K562 (cell line): ENCODE results near the gene CARMIL1. TPM values are rescaled to one million over a fixed set of nuclear protein-coding genes. Genes with fewer than 3 reads are reported as not detected.

ENCODE experiments used
- ATAC-seq: fragments of 200-7000 bp; cut with Tn5 transposase; 3 replicates; pipeline ENCODE4 v1.9.1; 2020; ENCODE audit warnings: moderate library complexity
- BruUV-seq: library from RNA; stranded (reverse); fragments of 400-500 nt; replicated peaks from 2 replicates; lab custom pipeline; 2021; lab: Mats Ljungman, UMichigan
- CTCF ChIA-PET: fragments of 300-600 bp; formaldehyde crosslinking; extraction: SDS; loops from one replicate; lab custom pipeline; 2021; ENCODE audit warnings: low intra/inter-chr PET ratio; lab: Yijun Ruan, JAX
- POLR2A ChIA-PET: fragments of 300-600, 350-650 bp; sonication (Branson Sonifier 250); formaldehyde crosslinking; extraction: SDS; loops from one replicate; lab custom pipeline; 2021; ENCODE audit warnings: antibody characterized with exemption, inconsistent platforms; lab: Yijun Ruan, JAX
- DNase-seq, 4 experiments: peaks; one replicate each; pipeline versions ENCODE4 v3.0.0 to v3.0.0-alpha.2; 2011 to 2018; ENCODE audit warnings: low spot score in 3 of 4, mixed read lengths in 3 of 4; ENCODE audit errors: extremely low read depth in 1 of 4
- FAIRE-seq: peaks from 2 replicates; lab custom pipeline; 2011; peaks lifted over from hg19 to GRCh38; lab: Jason Lieb, UNC
- H2AFZ ChIP-seq: 2 replicates; pipeline ENCODE4 v1.6.0; 2011; ENCODE audit warnings: low read depth, low read length, control low read depth, inconsistent platforms
- H3K27ac ChIP-seq: fragments of 200-600 bp; 3 replicates; pipeline ENCODE4 v1.8.0; 2011; ENCODE audit warnings: low read depth, mild to moderate bottlenecking, control low read depth, inconsistent platforms, low read length, moderate library complexity, mixed read lengths; ENCODE audit errors: extremely low read depth
- H3K27me3 ChIP-seq, 2 experiments: fragments of 300-600 bp in 1 of 2; 2 replicates in 1 of 2; 3 replicates in 1 of 2; pipeline versions ENCODE4 v1.6.0 to v1.8.0; 2011; ENCODE audit warnings: inconsistent platforms in 2 of 2, low read length in 2 of 2, mild to moderate bottlenecking in 1 of 2, mixed read lengths in 1 of 2, moderate library complexity in 1 of 2; ENCODE audit not compliant: control insufficient read depth in 2 of 2, insufficient read depth in 2 of 2
- H3K36me3 ChIP-seq: fragments of 300-600 bp; 3 replicates; pipeline ENCODE4 v1.8.0; 2011; ENCODE audit warnings: mild to moderate bottlenecking, low read length, inconsistent platforms; ENCODE audit not compliant: control insufficient read depth, insufficient read depth
- H3K4me1 ChIP-seq, 2 experiments: fragments of 200-600 bp in 1 of 2; replicated peaks in 1 of 2; 2 replicates in 1 of 2; 3 replicates in 1 of 2; pipeline versions ENCODE4 v1.5.1 to v1.8.0; 2011; ENCODE audit warnings: inconsistent platforms in 2 of 2, low read length in 2 of 2, mild to moderate bottlenecking in 1 of 2, mixed read lengths in 1 of 2, moderate library complexity in 1 of 2; ENCODE audit not compliant: control insufficient read depth in 2 of 2, insufficient read depth in 2 of 2
- H3K4me2 ChIP-seq: 2 replicates; pipeline ENCODE4 v1.6.1; 2011; ENCODE audit warnings: low read length, control low read depth, inconsistent platforms, mixed read lengths; ENCODE audit not compliant: insufficient read depth
- H3K4me3 ChIP-seq: fragments of 200-600 bp; sonication (generic), shearing (Covaris generic); 2 replicates; pipeline ENCODE4 v1.5.1; 2016; ENCODE audit warnings: control low read depth, inconsistent platforms
- H3K79me2 ChIP-seq: fragments of 200-600 bp; 3 replicates; pipeline ENCODE4 v1.8.0; 2011; ENCODE audit warnings: low read length, inconsistent platforms; ENCODE audit not compliant: control insufficient read depth, insufficient read depth
- H3K9ac ChIP-seq, 2 experiments: 2 replicates each; pipeline versions ENCODE4 v1.6.0 to v1.6.1; 2011; ENCODE audit warnings: low read depth in 2 of 2, low read length in 2 of 2, control low read depth in 1 of 2, inconsistent platforms in 1 of 2, mild to moderate bottlenecking in 1 of 2, mixed read lengths in 1 of 2; ENCODE audit not compliant: insufficient read depth in 1 of 2
- H3K9me1 ChIP-seq: one replicate; pipeline ENCODE4 v1.6.0; 2011; ENCODE audit warnings: inconsistent platforms, mild to moderate bottlenecking, low read length, moderate library complexity; ENCODE audit not compliant: control insufficient read depth, insufficient read depth
- H3K9me3 ChIP-seq: replicated peaks from 2 replicates; pipeline ENCODE4 v1.5.1; 2011; ENCODE audit warnings: low read depth, low read length, inconsistent platforms; ENCODE audit not compliant: control insufficient read depth, insufficient read depth
- H4K20me1 ChIP-seq: replicated peaks from 2 replicates; pipeline ENCODE4 v1.6.1; 2011; ENCODE audit warnings: low read length, inconsistent platforms, mixed read lengths; ENCODE audit not compliant: control insufficient read depth, insufficient read depth
- PHB2 ChIP-seq: fragments of 450-650 bp; IDR thresholded peaks from 2 replicates; pipeline ENCODE4 v1.6.1; 2017; ENCODE audit warnings: low read depth
- RBM14 ChIP-seq: fragments of 200-400 bp; formaldehyde crosslinking; IDR thresholded peaks from 2 replicates; pipeline ENCODE4 v1.6.1; 2018; ENCODE audit warnings: low read depth, mild to moderate bottlenecking, low read length, moderate library complexity, borderline replicate concordance; ENCODE audit not compliant: insufficient read depth
- U2AF2 ChIP-seq: fragments of 200-400 bp; formaldehyde crosslinking; optimal IDR thresholded peaks from 2 replicates; pipeline ENCODE3; 2017; ENCODE audit warnings: low read depth, mild to moderate bottlenecking, low read length
- ZNF143 ChIP-seq: sonication (generic); formaldehyde crosslinking; IDR thresholded peaks from 2 replicates; pipeline ENCODE4 v1.9.0; 2022; ENCODE audit warnings: mild to moderate bottlenecking, missing genetic modification reagents
- in situ Hi-C: fragments of 300-500 bp; cut with MboI; formaldehyde crosslinking; loops from 4 replicates; pipeline ENCODE4 v1.15.0; 2018; ENCODE audit warnings: inconsistent platforms, mixed read lengths
- intact Hi-C: fragments of 100-400 bp; cut with micrococcal nuclease; formaldehyde crosslinking; loops from 2 replicates; pipeline ENCODE4 v1.14.2; 2022
- polyA plus RNA-seq, 8 experiments: library from polyadenylated mRNA; depleted of rRNA in 4 of 8; stranded (reverse) in 5 of 8; unstranded in 3 of 8; fragments of >200 nt; fragmentation: Nextera tagmentation in 2 of 8; fragmentation: Illumina TruSeq in 1 of 8; extraction: Ambion mirVana in 2 of 8; extraction: Trizol in 1 of 8; gene quantifications; 2 replicates each; pipeline versions ENCODE4 v1.2.1 to v1.2.3, GENCODE V29; 2011 to 2014; ENCODE audit warnings: inconsistent platforms in 1 of 8, missing spikeins in 1 of 8
- total RNA-seq, 7 experiments: library from RNA; depleted of rRNA in 6 of 7; stranded (reverse); fragments of >200 nt in 6 of 7; fragmentation: Illumina TruSeq in 2 of 7; extraction: Trizol in 2 of 7; gene quantifications; 2 replicates each; pipeline versions ENCODE4 v1.2.1 to v1.2.3, GENCODE V29; 2011 to 2021; ENCODE audit warnings: low replicate concordance in 1 of 7
- TF ChIP-seq, protein P1 (sequence below), 2 experiments: fragments of 450-650 bp; IDR thresholded peaks; 2 replicates each; pipeline ENCODE4 v1.6.1; 2016
- TF ChIP-seq, protein P2 (sequence below): IDR thresholded peaks from 2 replicates; pipeline ENCODE4 v1.6.1; 2016; ENCODE audit warnings: missing genetic modification characterization, missing compliant biosample characterization
- TF ChIP-seq, protein P3 (sequence below): fragments of 200-800 bp; sonication (Bioruptor generic); IDR thresholded peaks from 2 replicates; pipeline ENCODE4 v1.6.1; 2017; ENCODE audit warnings: missing genetic modification characterization, missing compliant biosample characterization
- TF ChIP-seq, protein P4 (sequence below): fragments of 250-450 bp; sonication (Bioruptor Pico); IDR thresholded peaks from 2 replicates; pipeline ENCODE4 v1.8.0; 2021; ENCODE audit warnings: borderline replicate concordance, mild to moderate bottlenecking, moderate library complexity; ENCODE audit not compliant: poor library complexity, severe bottlenecking

Gene CARMIL1
- total and polyA plus RNA-seq, 9 of the 15 experiments (the other 6 are each of a cell fraction or from before 2014, with no cell fraction given): 0.04 to 0.32 (median 0.10) TPM; not detected in 1

DNA sequence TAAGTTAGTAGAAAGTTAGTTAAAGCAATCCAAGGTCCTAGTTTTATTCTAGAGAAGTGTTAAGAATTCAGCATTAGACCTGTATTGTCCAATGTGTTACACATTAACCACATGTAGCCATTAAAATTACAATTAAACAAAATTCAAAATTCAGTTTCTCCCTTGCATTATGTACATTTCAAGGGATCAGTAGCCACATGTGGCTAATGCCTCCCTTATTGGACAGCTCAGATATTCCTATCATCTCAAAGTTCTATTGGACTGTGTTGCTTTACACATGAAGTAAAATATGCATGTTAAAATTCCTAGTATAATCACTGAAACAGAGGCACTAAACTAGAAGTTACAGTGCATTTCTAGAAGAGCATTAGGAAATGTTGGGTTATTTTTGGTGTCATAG is 265.7 kb downstream of the CARMIL1 start:
- Histone ChIP-seq H3K36me3 (no peaks in the 10 kb centered on the region), H3K9me3 (no peaks in the 10 kb centered on the region), H3K9me1 (no peaks in the 10 kb centered on the region), H4K20me1 (no peaks in the 10 kb centered on the region), H3K27me3 (no peaks in the 10 kb centered on the region), H3K27ac (no peak overlapping the region), H3K9ac (no peak overlapping the region), H3K4me3 (no peak overlapping the region), H2AFZ (no peak overlapping the region), H3K4me1 (no peaks in the 10 kb centered on the region), H3K79me2 (no peaks in the 10 kb centered on the region), H3K4me2 (no peak overlapping the region)
- ATAC-seq (no peak), FAIRE-seq (no peak), DNase-seq (no peak)
- ChIA-PET POLR2A (interaction anchor here (0.7 kb wide), 1 partner anchor 414 kb away, joined by 3 read pairs; no protein-coding TSS in a partner anchor), CTCF (no interaction called here)
- in situ Hi-C loops (no loop called here), intact Hi-C loops (no loop called here)
- TF ChIP-seq, protein P1, sequence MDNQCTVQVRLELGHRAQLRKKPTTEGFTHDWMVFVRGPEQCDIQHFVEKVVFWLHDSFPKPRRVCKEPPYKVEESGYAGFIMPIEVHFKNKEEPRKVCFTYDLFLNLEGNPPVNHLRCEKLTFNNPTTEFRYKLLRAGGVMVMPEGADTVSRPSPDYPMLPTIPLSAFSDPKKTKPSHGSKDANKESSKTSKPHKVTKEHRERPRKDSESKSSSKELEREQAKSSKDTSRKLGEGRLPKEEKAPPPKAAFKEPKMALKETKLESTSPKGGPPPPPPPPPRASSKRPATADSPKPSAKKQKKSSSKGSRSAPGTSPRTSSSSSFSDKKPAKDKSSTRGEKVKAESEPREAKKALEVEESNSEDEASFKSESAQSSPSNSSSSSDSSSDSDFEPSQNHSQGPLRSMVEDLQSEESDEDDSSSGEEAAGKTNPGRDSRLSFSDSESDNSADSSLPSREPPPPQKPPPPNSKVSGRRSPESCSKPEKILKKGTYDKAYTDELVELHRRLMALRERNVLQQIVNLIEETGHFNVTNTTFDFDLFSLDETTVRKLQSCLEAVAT (IDR thresholded peaks at IDR 0.05): no peak
- TF ChIP-seq ZNF143 (CRISPR knock-in tag) (no peak), PHB2 (no peak), U2AF2 (no peak), RBM14 (no peak)
- TF ChIP-seq, protein P2, sequence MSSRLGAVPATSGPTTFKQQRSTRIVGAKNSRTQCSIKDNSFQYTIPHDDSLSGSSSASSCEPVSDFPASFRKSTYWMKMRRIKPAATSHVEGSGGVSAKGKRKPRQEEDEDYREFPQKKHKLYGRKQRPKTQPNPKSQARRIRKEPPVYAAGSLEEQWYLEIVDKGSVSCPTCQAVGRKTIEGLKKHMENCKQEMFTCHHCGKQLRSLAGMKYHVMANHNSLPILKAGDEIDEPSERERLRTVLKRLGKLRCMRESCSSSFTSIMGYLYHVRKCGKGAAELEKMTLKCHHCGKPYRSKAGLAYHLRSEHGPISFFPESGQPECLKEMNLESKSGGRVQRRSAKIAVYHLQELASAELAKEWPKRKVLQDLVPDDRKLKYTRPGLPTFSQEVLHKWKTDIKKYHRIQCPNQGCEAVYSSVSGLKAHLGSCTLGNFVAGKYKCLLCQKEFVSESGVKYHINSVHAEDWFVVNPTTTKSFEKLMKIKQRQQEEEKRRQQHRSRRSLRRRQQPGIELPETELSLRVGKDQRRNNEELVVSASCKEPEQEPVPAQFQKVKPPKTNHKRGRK: no peak
- TF ChIP-seq, protein P3, sequence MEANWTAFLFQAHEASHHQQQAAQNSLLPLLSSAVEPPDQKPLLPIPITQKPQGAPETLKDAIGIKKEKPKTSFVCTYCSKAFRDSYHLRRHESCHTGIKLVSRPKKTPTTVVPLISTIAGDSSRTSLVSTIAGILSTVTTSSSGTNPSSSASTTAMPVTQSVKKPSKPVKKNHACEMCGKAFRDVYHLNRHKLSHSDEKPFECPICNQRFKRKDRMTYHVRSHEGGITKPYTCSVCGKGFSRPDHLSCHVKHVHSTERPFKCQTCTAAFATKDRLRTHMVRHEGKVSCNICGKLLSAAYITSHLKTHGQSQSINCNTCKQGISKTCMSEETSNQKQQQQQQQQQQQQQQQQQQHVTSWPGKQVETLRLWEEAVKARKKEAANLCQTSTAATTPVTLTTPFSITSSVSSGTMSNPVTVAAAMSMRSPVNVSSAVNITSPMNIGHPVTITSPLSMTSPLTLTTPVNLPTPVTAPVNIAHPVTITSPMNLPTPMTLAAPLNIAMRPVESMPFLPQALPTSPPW (CRISPR knock-in tag): no peak
- TF ChIP-seq, protein P4, sequence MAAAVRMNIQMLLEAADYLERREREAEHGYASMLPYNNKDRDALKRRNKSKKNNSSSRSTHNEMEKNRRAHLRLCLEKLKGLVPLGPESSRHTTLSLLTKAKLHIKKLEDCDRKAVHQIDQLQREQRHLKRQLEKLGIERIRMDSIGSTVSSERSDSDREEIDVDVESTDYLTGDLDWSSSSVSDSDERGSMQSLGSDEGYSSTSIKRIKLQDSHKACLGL (CRISPR knock-in tag): no peak
- no TSS peak for BruUV-seq
